BE2C (cell line): Measurements from ENCODE around the gene SV2A.

Experiments
- DNase-seq: peaks from one replicate; pipeline ENCODE4 v3.0.0-alpha.2; 2020
- H3K27me3 ChIP-seq: fragments of 250-450 bp; sonication (Bioruptor Pico); 2 replicates; pipeline ENCODE4 v1.5.1; 2020; ENCODE audit warnings: mild to moderate bottlenecking
- H3K36me3 ChIP-seq: fragments of 250-450 bp; sonication (Bioruptor Pico); 2 replicates; pipeline ENCODE4 v1.5.1; 2020; ENCODE audit warnings: mild to moderate bottlenecking
- H3K4me1 ChIP-seq: fragments of 250-450 bp; sonication (Bioruptor Pico); 2 replicates; pipeline ENCODE4 v1.5.1; 2020
- H3K4me3 ChIP-seq: 2 replicates; pipeline ENCODE4 v1.5.1; 2011; ENCODE audit warnings: low read depth, low read length
- H3K9me3 ChIP-seq: fragments of 250-450 bp; sonication (Bioruptor Pico); 2 replicates; pipeline ENCODE4 v1.5.1; 2020
- TF ChIP-seq, protein P1 (sequence below): IDR thresholded peaks from 2 replicates; pipeline ENCODE4 v1.5.1; 2012; ENCODE audit warnings: mild to moderate bottlenecking, low read depth, low read length

The SV2A gene

DNA sequence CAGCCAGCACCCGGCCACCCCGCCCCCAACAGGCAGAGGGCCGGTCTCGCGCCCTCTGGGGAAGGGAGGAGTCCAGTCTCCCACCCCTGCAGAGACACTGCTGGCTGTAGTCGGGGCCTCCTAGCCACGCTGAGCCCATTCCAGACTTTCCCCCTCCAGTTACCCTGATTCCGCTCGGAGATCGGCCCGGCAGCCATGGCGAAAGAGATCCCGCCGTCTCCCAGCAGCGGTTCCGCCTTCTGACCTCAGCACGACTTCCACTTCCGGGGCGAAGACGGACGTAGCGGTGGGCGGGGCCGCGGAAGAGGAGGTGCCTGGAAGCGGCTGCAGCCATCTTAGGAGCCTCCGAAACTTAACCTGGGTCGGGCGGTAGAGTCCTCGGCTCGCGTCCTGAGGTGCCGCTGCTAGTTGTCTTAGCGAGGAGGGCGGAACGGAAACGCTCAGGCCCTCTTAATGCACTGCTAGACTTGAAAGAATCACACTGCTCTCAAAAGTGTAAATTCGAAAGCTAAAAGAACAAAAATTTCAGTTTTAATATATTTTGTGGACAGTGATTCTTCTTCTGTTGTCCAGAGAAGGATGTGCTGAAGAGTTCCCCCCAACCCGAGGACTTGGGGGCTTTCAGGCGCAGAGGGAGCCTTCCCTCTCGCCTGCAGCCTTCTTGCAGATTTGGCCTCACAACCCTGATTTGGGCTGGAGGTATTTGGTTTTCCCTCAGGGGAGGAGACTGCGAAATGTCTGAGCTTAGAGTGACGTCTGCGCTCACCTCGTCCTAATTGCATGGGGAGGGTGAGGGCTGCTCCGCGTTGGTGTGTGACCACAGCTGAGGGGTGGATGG lies 10.1 kb upstream of the SV2A start, which contains the start of gene SF3B4:
TSS of gene SF3B4 (minus strand) at position 241 of the 838 bp plus-strand sequence. CDS start at position 197, 44 bp downstream.
- H3K9me3 ChIP-seq, result no peaks in the 10 kb centered on the region
- H3K4me3 ChIP-seq, result peak within 1 kb of the TSS; percentile 99
- TF ChIP-seq, protein P1, sequence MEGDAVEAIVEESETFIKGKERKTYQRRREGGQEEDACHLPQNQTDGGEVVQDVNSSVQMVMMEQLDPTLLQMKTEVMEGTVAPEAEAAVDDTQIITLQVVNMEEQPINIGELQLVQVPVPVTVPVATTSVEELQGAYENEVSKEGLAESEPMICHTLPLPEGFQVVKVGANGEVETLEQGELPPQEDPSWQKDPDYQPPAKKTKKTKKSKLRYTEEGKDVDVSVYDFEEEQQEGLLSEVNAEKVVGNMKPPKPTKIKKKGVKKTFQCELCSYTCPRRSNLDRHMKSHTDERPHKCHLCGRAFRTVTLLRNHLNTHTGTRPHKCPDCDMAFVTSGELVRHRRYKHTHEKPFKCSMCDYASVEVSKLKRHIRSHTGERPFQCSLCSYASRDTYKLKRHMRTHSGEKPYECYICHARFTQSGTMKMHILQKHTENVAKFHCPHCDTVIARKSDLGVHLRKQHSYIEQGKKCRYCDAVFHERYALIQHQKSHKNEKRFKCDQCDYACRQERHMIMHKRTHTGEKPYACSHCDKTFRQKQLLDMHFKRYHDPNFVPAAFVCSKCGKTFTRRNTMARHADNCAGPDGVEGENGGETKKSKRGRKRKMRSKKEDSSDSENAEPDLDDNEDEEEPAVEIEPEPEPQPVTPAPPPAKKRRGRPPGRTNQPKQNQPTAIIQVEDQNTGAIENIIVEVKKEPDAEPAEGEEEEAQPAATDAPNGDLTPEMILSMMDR, result no peak
- no peaks in the 10 kb centered on the region for H3K27me3 ChIP-seq
- peaks cover 3% of the 10 kb centered on the region; the same call in 1 of the 2 replicates for H3K4me1 ChIP-seq
- DNase-seq, result peak; percentile 95
- peaks cover 40% of the 10 kb centered on the region for H3K36me3 ChIP-seq

DNA sequence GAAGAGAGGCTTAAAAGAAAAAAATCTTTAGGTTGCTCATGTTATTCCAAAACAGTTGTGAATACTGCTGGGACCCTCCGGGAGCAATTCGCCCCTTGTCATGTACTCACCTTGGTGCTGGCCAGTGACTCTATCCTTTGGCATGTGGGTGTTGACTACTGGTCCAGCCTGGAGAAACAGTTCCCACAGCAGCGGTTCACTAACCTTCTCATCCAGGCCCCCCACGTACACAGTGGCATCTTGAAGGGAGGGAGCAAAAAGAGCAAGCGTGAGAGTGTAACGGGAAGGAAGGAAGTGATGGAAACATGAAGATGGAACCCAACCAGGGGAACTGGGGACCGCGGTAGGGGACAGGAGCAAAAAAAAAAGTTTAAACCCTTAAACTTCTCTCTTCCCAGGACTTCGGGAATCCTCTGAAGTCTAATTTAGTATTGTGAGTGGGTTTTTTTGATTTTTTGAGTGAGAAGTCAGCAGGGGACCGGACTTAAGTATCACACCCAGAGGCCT lies 9.5 kb upstream of the SV2A start:
- no peak for DNase-seq
- no peaks in the 10 kb centered on the region for H3K9me3 ChIP-seq
- H3K27me3 ChIP-seq, result no peaks in the 10 kb centered on the region
- peaks cover 3% of the 10 kb centered on the region; the same call in 1 of the 2 replicates for H3K4me1 ChIP-seq
- TF ChIP-seq, protein P1, result no peak
- H3K36me3 ChIP-seq, result peaks cover 44% of the 10 kb centered on the region
- H3K4me3 ChIP-seq, result peak overlapping the region; percentile 99

DNA sequence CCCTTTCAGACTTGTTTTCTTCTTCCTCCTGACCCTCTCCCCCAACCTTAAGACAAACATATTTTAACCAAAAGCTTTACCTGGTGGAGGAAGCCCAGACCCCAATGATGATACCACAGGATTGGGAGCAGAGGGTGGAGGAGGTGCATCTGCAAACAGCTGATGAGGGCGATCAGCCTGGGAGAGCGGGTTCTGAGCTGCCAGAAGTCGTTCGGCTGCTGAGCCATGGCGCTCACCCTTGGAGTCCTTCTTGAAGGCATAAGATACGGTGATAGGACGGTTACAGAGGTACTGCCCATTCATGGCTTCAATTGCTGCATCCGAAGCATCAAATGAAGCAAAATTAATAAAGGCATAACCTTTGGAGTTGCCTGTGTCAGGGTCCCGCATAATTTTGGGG lies 8.7 kb upstream of the SV2A start:
- Histone ChIP-seq H3K9me3 (no peaks in the 10 kb centered on the region), H3K36me3 (peaks cover 44% of the 10 kb centered on the region), H3K4me1 (peaks cover 3% of the 10 kb centered on the region; the same call in 1 of the 2 replicates), H3K4me3 (peak overlapping the region; percentile 99), H3K27me3 (no peaks in the 10 kb centered on the region)
- DNase-seq, result no peak
- TF ChIP-seq, protein P1, result no peak

DNA sequence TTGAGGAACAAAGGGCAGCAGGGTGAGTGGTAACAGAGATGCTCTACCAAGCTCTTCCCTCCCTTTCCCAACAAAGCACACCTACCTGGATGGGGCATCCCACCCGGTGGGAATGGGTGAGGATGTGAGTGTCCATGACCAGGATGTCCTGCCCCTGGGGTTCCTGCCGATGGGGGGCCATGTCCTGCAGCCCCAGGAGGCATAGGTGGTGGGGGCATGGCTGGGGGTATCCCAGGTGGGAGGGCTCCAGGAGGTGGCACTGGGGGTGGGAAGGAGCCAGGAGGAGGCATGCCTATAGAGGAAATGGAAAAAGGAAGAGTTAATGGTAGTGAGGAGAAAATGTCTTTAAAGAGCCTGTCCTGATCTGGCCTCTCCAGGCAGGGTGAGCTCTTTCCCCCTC lies 8.1 kb upstream of the SV2A start:
- no peaks in the 10 kb centered on the region for H3K9me3 ChIP-seq
- peaks cover 44% of the 10 kb centered on the region for H3K36me3 ChIP-seq
- H3K4me3 ChIP-seq, result no peak overlapping the region
- TF ChIP-seq, protein P1, result no peak
- DNase-seq, result no peak
- no peaks in the 10 kb centered on the region for H3K27me3 ChIP-seq
- H3K4me1 ChIP-seq, result peaks cover 3% of the 10 kb centered on the region; the same call in 1 of the 2 replicates

DNA sequence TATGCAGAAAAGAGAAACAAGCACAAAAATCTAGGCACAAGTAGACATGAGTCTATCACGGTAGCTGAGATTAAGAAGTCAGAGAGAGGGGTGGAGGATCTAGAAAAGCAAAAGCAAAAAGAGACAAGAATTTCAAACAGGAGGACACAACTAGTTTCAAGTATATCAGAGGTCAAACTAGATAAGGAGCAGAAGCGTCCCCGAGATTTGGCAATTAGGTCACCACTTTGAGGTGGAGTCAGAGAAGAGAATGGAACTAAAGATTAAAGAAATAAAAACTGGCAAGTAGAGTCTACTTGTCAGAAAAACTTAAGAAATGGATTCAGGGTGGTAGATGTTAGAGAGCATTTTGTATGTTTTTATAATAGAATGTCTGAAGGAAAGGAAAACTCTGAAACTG lies 7.7 kb upstream of the SV2A start:
- Histone ChIP-seq H3K36me3 (peaks cover 44% of the 10 kb centered on the region), H3K27me3 (no peaks in the 10 kb centered on the region), H3K4me1 (peaks cover 3% of the 10 kb centered on the region; the same call in 1 of the 2 replicates), H3K4me3 (no peak overlapping the region), H3K9me3 (no peaks in the 10 kb centered on the region)
- no peak for DNase-seq
- TF ChIP-seq, protein P1, result no peak

DNA sequence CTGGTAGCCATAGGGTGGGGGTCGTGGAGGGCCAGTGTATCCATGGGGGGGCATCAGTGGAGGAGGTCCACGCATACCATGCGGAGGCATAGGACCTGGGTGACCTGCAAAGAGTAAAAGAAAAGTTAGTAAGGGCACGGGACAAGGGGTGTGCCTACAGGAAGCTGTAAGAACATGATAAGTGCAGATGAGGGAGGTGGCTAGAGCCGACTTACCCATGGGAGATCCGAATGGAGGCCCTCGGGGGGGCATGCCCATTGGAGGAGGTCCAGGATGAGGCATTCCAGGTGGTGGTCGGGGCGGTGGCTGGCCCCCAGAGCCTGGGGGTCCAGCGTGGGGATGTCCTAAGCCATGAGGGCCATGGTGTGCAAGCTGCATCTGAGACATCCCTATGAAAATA lies 6.0 kb upstream of the SV2A start:
- DNase-seq, result no peak
- H3K36me3 ChIP-seq, result peaks cover 44% of the 10 kb centered on the region

More for the DNA sequence above, 6.0 kb upstream of the SV2A start:
- H3K27me3 ChIP-seq, result no peaks in the 10 kb centered on the region
- H3K4me1 ChIP-seq, result peaks cover 2% of the 10 kb centered on the region; the same call in 1 of the 2 replicates
- H3K4me3 ChIP-seq, result no peak overlapping the region
- H3K9me3 ChIP-seq, result no peaks in the 10 kb centered on the region
- TF ChIP-seq, protein P1, result no peak
